Hepatocyte (in vitro differentiated cells): ENCODE results near the gene EHD3. TPM values are rescaled to one million over a fixed set of nuclear protein-coding genes. Genes with fewer than 3 reads are reported as not detected.

Source experiments
- DNase-seq: peaks from one replicate; pipeline ENCODE4 v3.0.0-alpha.2; 2016; ENCODE audit warnings: low spot score
- H2AFZ ChIP-seq: fragments of 200-600 bp; sonication (generic); 2 replicates; pipeline ENCODE4 v1.6.0; 2016; ENCODE audit warnings: antibody characterized with exemption, mild to moderate bottlenecking
- H3K27ac ChIP-seq: fragments of 200-600 bp; sonication (generic); 2 replicates; pipeline ENCODE4 v1.5.1; 2016; ENCODE audit warnings: mild to moderate bottlenecking
- H3K27me3 ChIP-seq: fragments of 200-600 bp; sonication (generic); 2 replicates; pipeline ENCODE4 v1.6.1; 2016
- H3K36me3 ChIP-seq: fragments of 200-600 bp; sonication (generic); replicated peaks from 2 replicates; pipeline ENCODE4 v1.5.1; 2016; ENCODE audit warnings: low read depth; ENCODE audit not compliant: insufficient read depth
- H3K4me1 ChIP-seq: fragments of 200-600 bp; sonication (generic); 2 replicates; pipeline ENCODE4 v1.5.1; 2016; ENCODE audit warnings: mild to moderate bottlenecking, moderate library complexity; ENCODE audit not compliant: insufficient read depth
- H3K4me2 ChIP-seq: fragments of 200-600 bp; sonication (generic); 2 replicates; pipeline ENCODE4 v1.6.0; 2016
- H3K4me3 ChIP-seq: fragments of 200-600 bp; sonication (generic); 2 replicates; pipeline ENCODE4 v1.5.1; 2016; ENCODE audit warnings: mild to moderate bottlenecking
- H3K79me2 ChIP-seq: fragments of 200-600 bp; sonication (generic); 2 replicates; pipeline ENCODE4 v1.6.0; 2017; ENCODE audit warnings: mild to moderate bottlenecking
- H3K9me2 ChIP-seq: fragments of 200-600 bp; sonication (generic); replicated peaks from 2 replicates; pipeline ENCODE4 v1.6.0; 2017; ENCODE audit warnings: mild to moderate bottlenecking; ENCODE audit not compliant: insufficient read depth
- H3K9me3 ChIP-seq: fragments of 200-600 bp; sonication (generic); 2 replicates; pipeline ENCODE4 v1.5.1; 2016; ENCODE audit warnings: low read depth, mild to moderate bottlenecking
- H4K20me1 ChIP-seq: fragments of 200-600 bp; sonication (generic); 2 replicates; pipeline ENCODE4 v1.6.0; 2016; ENCODE audit warnings: mild to moderate bottlenecking; ENCODE audit not compliant: insufficient read depth, poor library complexity, severe bottlenecking
- CTCF ChIP-seq: fragments of 200-600 bp; sonication (generic); IDR thresholded peaks from 2 replicates; pipeline ENCODE4 v1.5.1; 2016; ENCODE audit warnings: antibody characterized with exemption, mild to moderate bottlenecking; ENCODE audit not compliant: poor library complexity
- EZH2 ChIP-seq: fragments of 200-600 bp; sonication (generic); IDR thresholded peaks from 2 replicates; pipeline ENCODE4 v1.6.1; 2016; ENCODE audit warnings: antibody characterized with exemption, mild to moderate bottlenecking, borderline replicate concordance
- EZH2phosphoT487 ChIP-seq: fragments of 200-600 bp; sonication (generic); IDR thresholded peaks from one replicate; pipeline ENCODE4 v1.6.1; 2018; ENCODE audit warnings: antibody characterized with exemption, mild to moderate bottlenecking, low read depth, moderate library complexity; ENCODE audit not compliant: unreplicated experiment, severe bottlenecking
- WGBS: methylation state at CpG from one replicate; pipeline ENCODE4 v1.1.6; 2016; ENCODE audit warnings: low lambda C conversion rate; ENCODE audit errors: missing lambda C conversion rate; 5-methylcytosine and 5-hydroxymethylcytosine counted together
- polyA plus RNA-seq: library from polyadenylated mRNA; unstranded; fragments of >200 nt; fragmentation: Nextera tagmentation; extraction: Ambion mirVana; gene quantifications from 2 replicates; pipeline ENCODE4 v1.2.1, GENCODE V29; 2016
- total RNA-seq: library from RNA; depleted of rRNA; stranded (reverse); fragments of >200 nt; gene quantifications from 2 replicates; pipeline ENCODE4 v1.2.3, GENCODE V29; 2014

The EHD3 gene
- total and polyA plus RNA-seq, 2 experiments from 2014 or later, result 4.5 to 6.2 TPM

GRCh38 chr2:31304816-31305215, 70.9 kb downstream of the EHD3 start:
- H3K4me1 ChIP-seq, result no peaks in the 10 kb centered on the region
- H3K4me3 ChIP-seq, result no peak overlapping the region
- no peaks in the 10 kb centered on the region for H3K36me3 ChIP-seq
- H3K27me3 ChIP-seq, result no peaks in the 10 kb centered on the region
- H3K9me3 ChIP-seq, result no peaks in the 10 kb centered on the region
- H3K9me2 ChIP-seq, result no peaks in the 10 kb centered on the region
- H2AFZ ChIP-seq, result no peak overlapping the region
- no peaks in the 10 kb centered on the region for H3K79me2 ChIP-seq
- no peak for DNase-seq
- no peak overlapping the region for H3K27ac ChIP-seq
- no peak overlapping the region for H3K4me2 ChIP-seq
- 93% methylated on average over 2 of the region's 2 CpGs for WGBS
- no peak for TF ChIP-seq EZH2
- TF ChIP-seq EZH2phosphoT487, result no peak
- no peak for TF ChIP-seq CTCF
- H4K20me1 ChIP-seq, result no peaks in the 10 kb centered on the region

GRCh38 chr2:31312898-31313297, 78.9 kb downstream of the EHD3 start:
- Histone ChIP-seq H3K79me2 (no peaks in the 10 kb centered on the region), H3K4me1 (peaks cover under 1% of the 10 kb centered on the region), H3K4me3 (no peak overlapping the region), H3K9me2 (no peaks in the 10 kb centered on the region), H3K27me3 (no peaks in the 10 kb centered on the region), H3K36me3 (no peaks in the 10 kb centered on the region), H3K9me3 (no peaks in the 10 kb centered on the region), H4K20me1 (no peaks in the 10 kb centered on the region), H3K27ac (no peak overlapping the region), H3K4me2 (no peak overlapping the region), H2AFZ (no peak overlapping the region)
- TF ChIP-seq EZH2phosphoT487 (no peak), CTCF (no peak), EZH2 (no peak)
- WGBS, result 95% methylated on average over 3 of the region's 3 CpGs
- no peak for DNase-seq

- H3K4me1 ChIP-seq, result peaks cover 14% of the 10 kb centered on the region
- no peaks in the 10 kb centered on the region for H3K79me2 ChIP-seq
- H3K9me3 ChIP-seq, result no peaks in the 10 kb centered on the region
- no peaks in the 10 kb centered on the region for H3K36me3 ChIP-seq
- H2AFZ ChIP-seq, result no peak overlapping the region
- no peak for DNase-seq
- H3K9me2 ChIP-seq, result no peaks in the 10 kb centered on the region
- H4K20me1 ChIP-seq, result no peaks in the 10 kb centered on the region
- H3K4me3 ChIP-seq, result no peak overlapping the region
- H3K27me3 ChIP-seq, result no peaks in the 10 kb centered on the region
- no peak overlapping the region for H3K4me2 ChIP-seq
- 79% methylated on average over 2 of the region's 2 CpGs for WGBS
- no peak overlapping the region for H3K27ac ChIP-seq
- TF ChIP-seq CTCF (no peak), EZH2 (no peak), EZH2phosphoT487 (no peak)
These were observed 80.8 kb downstream of the EHD3 start for GRCh38 chr2:31314761-31315160.

- H3K4me1 ChIP-seq, result peaks cover 22% of the 10 kb centered on the region
- WGBS, result 67% methylated on average over 3 of the region's 3 CpGs
- H3K9me2 ChIP-seq, result no peaks in the 10 kb centered on the region
- DNase-seq, result no peak
- H3K79me2 ChIP-seq, result no peaks in the 10 kb centered on the region
- no peak overlapping the region for H3K4me3 ChIP-seq
- H3K27ac ChIP-seq, result no peak overlapping the region
- no peaks in the 10 kb centered on the region for H4K20me1 ChIP-seq
- H3K9me3 ChIP-seq, result no peaks in the 10 kb centered on the region
- no peaks in the 10 kb centered on the region for H3K36me3 ChIP-seq
- TF ChIP-seq EZH2phosphoT487, result no peak
- TF ChIP-seq CTCF, result no peak
- TF ChIP-seq EZH2, result no peak
- H3K4me2 ChIP-seq, result no peak overlapping the region
- no peaks in the 10 kb centered on the region for H3K27me3 ChIP-seq
- H2AFZ ChIP-seq, result no peak overlapping the region
These were observed 83.4 kb downstream of the EHD3 start for GRCh38 chr2:31317396-31317795.
